Medulla oblongata (tissue), 1 donor: ENCODE results near the gene UBE2V1.

Experiments used
- DNase-seq: peaks from one replicate; pipeline ENCODE4 v3.0.0-alpha.2; 2015; ENCODE audit errors: extremely low spot score

The UBE2V1 gene

DNA sequence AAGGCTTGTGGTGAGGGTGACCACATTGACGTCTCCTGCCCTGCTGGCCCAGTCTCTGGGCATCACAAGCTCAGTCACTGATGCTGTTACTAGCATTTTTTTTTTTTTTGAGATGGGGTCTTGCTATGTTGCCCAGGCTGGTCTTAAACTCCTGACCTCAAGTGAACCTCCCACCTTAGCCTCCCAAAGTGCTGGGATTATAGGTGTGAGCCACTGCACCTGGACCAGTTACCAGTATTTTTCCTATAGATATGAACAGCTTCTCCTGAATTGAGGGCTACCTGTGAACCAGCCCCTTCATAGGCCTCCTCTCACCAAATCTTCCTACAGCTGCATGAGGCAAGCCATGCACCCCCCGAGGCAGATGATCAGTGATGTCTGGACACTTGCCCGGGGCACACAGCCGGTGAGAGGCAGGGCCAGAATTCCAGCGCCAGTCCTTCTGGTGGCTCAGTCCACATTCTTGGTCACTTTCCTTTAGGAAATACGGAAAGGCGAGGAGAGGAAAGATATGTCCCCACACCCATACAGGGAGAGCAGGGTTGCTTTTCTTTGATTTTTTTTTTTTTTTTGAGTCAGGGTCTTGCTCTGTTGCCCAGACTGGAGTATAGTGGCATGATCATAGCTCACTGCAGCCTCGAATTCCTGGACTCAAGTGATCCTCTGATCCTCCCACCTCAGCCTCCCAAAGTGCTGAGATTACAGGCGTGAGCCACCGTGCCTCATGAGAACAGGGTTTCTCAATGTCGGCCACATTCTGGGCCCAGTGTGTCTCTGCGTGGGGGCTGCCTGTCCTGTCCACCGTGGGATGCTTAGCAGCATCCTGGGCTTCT is 50.7 kb downstream of the UBE2V1 start:
- DNase-seq: no peak

DNA sequence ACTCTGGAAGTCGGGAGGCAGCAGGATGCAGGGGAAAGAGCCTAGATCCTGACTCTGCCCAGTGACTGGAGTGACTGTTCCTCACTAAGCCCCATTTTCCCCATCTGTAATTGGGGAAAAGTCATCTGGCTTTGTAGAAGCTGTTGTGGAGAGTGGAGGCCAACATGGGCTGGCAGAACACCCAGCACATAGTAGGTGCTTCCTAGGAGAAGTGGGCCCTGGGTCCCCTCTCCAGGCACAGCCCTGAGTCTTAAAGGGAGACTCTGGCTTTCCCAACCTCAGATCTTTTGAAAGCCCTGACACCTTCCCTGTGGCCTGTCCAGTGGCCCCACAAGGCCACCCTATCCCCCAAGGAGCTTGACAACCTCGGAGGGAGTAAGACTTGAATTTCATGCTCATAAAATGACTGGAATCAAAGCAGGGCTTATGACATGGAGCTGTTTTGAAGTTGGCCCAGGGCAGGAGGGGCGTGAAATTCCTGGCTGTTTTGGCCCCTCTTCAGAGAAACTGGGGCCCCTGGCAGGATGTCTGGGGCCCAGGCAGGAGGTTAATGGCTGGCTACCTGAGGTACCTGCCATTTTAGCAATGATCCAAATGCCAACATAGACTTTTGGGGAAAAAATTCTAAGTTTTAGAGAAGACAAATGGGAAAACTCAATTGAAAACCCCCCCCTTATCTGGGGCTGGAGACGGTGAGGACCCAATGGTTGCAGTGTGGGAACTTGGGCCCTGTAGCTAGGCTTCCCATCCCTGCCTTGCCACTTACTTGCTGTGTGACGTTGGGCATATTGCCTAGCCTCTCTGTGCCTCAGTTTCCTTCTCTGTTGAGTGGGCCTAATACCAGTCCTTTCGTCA is 51.6 kb downstream of the UBE2V1 start:
- no peak for DNase-seq

DNA sequence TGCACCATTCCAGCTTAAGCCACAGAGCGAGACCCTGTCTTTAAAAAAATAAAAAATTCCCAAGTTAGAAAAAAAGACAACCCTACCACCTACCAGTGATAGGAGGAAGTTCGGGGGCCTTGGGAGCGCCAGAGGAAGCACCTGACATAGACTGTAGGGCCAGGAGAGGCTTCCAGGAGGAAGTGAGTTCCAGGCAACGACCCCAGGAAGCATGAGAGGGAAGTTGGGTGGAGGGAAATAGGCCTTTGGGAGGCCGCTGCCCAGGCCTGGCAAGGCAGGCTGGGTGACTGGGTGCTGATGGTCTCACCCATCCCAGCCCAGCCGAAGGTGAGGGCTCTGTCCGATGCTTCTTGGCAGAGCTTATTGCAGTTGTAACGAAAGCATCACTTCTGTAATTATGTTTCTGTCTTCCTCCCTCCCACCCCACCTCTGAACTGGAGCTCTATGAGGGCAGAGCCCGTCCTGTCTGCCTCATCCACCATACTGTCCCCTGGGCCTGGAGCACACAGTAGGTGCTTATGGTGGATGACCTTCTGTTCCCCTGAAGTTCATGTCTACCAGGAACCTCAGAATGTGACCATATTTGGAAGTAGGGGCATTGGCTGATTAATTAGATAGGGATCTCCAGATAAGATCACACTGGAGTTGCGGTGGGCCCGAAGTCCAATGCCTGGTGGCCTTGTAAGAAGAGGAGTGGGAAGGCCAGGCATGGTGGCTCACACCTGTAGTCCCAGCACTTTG is 54.1 kb downstream of the UBE2V1 start:
- DNase-seq: no peak

DNA sequence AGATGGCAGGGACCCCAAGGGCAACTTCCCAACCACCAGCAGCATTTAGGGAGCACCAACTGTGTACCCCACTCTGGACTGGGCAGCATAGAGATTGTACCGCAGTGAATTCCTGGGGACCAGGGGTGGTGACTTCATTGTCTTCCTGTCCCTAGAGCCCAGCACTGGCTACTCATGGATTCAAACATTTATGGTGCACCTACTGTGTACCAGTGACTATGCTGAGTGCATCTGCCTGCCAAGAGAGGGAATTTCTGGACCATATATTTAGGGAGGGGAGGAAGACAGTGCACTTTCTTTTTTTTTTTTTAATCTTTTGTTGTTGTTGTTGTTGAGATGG is 55.3 kb downstream of the UBE2V1 start:
- DNase-seq: no peak

DNA sequence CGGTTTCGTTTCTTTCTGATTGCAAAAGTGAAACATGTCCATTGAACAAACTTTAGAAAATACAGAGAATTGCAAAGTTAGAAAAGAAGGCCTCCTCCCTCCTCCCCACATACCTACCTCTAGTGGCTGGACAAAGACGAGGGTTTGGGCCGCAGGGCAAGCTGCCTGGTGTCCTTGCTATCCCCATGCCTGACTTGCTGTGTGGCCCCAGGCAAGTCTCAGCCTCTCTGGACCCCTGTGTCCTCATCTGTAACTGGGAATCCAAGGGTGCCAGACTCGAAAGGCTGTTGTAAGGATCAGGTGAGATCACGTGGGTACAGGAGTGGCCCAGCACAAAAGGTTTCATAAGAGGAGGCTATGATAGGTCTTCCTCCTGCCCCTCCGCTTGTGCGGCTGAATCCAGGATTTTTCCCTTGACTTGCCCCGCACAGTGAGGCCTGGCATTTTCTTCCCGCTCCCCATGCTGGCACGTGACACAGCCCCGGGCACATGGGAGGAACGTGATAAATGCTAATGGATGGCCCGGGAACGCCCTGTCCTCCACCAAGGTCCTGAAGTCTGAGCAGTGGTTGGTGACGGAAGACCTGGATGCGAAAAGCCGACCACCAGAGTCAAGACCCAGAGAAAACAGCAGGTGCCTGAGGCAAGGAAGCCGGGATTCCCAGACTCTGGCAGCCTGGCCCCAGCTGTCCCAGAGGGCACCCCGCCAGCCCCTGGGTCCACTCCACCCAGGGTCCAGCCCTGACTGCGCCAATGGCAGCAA is 55.8 kb downstream of the UBE2V1 start:
- DNase-seq: no peak

DNA sequence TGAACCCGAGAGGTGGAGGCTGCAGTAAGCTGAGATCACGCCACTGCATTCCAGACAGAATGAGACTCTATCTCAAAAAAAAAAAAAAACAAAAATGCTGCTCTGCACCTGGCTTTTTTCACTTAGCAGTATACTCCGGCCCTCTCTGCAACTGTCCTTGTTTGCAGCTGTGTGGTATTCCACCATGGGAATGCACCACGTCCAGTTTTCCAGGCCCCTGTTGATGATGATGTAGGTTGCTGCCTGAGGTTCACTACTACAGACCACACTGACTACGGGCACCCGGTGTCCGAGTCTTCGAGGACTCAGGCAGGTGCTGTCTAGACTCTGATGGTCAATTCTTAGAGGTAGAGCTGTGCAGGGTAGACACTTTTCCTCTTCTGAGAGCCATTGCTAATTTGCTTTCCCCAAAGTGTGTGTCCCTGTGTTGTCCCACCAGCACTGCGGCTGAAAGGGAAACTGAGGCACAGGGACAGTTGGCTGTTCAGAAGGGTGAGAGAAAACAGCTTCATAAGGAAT is 56.5 kb downstream of the UBE2V1 start:
- no peak for DNase-seq

DNA sequence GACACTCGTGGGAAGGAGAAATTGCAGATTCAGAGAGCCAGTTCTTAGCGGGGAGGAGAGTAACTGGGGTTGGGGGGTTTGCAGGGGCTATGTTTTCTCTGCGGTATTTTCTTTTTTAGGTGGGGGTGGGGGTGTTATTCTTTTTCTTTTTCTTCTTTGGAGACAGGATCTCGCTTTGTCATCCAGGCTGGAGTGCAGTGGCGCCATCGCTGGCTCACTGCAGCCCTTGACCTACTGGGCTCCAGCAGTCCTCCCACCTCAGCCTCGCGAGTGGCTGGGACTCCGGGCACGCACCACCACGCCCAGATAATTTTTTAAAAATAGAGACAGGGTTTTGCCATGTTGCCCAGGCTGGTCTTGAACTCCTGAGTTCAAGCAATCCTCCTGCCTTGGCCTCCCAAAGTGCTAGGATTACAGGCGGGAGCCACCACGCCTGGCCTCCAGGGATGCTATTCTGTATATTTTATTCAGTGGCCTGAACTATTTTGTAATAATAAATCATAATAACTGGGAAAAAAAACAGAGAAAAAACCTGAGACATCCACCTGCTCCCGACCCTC is 57.3 kb downstream of the UBE2V1 start:
- DNase-seq: no peak

DNA sequence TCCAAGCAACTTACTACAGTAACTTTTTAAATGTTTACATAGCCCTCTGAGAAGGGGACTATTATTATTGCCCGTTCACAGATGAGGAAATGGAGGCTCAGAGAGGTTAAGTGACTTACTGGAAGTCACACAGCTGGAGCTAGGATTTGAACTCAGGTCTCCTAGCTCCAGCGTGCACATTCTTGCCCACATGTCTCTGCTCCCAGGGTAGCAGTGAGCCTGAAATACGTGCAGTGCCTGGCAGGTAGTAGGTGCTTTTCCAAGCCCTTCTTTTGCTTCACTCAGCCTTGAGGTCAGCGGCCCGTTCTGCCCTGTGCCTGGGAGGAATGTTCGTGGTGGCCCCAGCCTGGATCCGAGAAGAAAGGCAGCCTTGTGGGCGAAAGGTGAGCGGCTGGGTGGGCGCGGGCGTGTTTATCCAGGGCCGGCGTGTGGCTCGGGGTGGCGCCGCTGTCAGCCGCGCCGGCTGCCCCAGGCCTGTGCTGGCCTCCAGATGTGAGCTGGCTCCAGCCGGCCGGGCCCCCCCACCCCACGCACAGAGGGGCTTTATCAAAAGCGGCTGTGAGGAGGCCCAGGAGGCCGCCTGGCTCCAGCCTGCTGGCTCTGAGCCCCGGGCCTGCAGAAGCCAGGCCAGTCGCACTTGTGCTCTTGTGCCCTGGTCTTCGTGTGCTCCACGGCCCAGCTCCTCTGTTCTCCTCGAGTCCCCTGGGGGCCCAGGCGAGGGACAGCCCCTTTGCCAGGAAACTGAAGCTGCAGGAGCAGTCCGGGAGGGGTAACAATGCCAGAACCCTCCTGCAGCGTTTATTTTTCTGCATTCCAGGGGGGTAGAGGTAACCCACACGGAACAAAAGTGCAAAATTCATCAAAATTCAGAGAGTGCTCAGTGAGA is 58.1 kb downstream of the UBE2V1 start:
- DNase-seq: peak; percentile 75

DNA sequence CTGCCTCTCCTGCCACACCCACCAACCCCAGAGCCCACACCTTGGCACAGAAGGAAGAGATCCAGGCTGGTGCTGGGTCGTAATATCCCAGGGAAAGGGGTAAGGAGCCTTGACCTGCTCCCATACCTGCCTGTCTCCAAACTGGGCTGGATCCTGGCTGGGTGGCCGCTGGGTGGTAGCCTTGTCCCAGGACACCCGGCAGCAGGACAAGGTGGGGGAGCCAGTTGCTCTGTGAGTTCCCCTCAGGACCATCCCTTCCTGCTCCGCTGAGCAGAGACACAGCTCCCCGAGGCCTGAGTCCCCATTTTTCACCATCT is 58.8 kb downstream of the UBE2V1 start:
- no peak for DNase-seq

DNA sequence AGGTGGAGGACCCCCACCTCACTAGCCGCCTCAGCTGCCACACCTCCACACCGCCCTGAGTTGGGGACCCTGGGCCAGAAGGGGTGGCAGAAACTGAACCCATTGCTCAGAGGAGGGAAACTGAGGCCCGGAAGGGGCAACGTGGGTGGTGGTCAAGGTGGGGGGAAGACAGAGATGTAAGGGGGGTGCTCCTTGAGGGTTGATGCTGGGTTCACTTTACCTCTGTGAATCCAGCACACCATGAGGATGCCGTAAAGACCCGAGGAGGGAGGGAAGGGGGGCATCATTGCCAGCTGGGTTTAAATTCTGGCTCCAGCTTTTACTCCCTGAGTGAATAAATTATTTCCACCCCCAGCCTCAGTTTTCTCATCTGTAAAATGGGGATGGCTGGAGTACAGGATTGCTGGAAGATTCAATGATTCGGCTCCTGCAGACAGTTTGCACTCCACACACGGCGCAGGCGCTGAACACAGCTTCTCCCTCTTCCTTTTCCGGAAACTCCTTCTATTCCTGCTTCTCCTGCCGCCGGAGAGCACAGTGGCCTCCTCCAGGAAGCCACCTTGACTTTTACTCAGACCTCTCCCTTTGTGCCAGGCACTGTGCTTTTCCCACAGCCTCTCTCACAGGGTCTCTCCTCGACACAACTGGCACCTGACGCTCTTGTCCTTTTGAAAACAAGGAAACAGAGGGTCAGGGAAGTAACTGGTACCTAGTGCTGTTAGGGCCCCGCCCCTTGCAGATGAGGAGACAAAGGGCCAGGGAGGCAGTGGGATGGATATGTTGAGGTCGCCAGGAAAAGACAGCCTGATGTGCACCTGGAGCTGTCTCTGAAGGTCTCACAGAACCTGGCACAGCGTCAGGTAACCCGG is 59.4 kb downstream of the UBE2V1 start:
- DNase-seq: no peak

DNA sequence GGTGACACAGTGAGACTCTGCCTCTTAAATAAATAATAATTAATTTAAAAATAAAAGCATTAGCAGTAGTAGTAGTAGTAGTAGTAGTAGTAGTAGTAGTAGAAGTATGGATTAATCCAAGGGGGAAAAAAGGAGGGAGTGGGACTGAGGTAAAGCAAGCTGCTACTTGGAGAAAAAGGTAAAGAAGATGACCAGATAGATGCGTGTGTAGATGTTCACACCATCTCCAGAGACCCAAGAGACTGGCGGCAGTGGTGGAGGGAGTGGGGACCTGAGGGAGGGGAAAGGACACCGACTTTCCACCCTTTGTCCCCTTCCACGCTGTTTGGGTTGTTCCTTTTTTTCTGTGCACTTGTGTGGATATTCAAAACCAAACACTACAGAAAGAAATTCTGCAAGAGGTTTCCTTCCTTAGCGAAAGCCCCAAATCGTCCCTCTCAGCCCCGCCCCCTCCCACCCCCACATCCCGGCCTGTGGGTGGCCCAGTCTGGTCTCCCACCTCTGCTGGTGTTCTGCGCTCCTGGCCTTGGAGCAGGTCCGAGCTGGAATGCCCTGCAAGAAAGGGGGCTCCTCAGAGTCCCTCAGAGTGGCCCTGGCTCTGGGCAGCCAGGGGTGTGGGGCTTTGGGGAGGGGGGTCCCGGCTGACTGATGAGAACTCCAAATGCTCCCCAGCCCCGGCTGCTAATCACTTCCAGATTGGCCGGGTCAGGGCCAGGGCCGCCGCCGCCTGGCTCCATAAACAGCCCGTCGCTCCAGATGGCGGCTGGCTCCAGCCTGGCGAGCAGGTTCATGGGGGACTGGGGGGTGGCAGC is 60.2 kb downstream of the UBE2V1 start:
- DNase-seq: no peak

DNA sequence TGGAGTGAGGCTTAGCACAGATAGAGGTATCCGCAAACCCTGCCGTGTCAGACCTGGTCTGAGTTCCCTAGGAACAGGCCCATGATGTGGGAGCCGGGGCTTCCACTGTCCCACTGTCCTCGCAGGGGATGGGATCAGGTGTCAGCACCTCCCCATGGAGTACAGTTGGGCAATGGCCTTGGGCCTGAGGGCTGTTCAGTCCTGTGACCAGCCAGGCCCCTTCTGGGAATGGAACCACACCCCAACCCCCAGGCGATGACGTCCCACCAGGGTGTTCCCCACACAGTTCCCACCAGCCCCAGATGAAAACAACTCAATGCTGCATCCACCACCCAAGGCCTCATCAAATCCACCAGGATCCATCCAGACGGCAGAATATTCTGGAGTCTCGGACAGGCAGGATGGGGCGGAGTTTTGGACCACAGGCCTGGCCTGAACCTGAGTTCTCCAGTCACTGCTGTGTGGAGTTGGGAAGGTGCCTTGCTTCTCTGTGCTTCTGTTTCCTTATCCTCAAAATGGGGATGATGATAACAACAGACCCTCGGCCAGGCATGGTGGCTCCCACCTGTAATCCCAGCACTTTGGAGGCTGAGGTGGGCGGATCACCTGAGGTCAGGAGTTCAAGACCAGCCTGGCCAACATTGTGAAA is 62.2 kb downstream of the UBE2V1 start:
- DNase-seq: no peak

DNA sequence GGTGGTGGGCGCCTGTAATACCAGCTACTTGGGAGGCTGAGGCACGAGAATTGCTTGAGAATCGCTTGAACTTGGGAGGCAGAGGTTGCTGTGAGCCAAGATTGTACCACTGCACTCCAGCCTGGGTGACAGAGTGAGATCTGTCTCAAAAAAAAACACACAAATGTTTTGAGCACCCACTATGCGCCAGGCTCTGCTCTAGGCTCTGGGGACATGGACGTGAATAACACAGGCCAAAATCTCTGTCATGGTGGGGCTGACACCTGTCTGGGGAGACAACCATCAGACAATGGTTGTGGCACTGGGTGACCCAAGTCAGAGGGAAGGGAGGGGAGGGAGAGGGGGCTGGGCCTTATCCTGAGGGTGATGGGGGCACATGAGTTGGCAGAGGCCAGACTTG is 62.7 kb downstream of the UBE2V1 start:
- no peak for DNase-seq

DNA sequence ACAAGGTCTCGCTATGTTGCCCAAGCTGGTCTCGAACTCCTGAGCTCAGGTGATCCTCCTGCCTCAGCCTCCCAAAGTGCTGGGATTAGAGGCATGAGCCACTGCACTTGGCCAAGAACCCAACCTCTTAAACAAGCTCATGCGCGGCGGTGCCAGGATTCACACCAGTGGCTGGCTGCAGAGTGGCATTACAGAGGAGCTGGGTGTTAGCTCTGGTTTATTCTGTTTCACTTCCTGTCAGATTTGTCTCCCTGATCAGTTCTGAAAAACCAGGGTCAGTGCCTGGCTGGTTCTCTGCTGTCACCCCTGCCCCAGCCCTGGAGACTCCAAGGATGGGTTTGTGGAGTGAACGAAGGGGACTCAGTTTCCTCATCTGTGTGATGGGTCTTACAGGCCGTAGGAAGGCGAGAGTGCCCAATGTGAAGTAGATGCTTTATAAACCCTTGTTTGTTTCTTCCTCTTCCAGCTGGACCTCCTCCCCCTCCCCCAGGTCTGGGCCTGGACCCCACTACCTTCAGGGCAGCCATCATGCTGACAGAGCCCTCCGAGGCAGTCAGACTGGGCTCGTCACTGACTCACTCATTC is 63.4 kb downstream of the UBE2V1 start:
- no peak for DNase-seq

DNA sequence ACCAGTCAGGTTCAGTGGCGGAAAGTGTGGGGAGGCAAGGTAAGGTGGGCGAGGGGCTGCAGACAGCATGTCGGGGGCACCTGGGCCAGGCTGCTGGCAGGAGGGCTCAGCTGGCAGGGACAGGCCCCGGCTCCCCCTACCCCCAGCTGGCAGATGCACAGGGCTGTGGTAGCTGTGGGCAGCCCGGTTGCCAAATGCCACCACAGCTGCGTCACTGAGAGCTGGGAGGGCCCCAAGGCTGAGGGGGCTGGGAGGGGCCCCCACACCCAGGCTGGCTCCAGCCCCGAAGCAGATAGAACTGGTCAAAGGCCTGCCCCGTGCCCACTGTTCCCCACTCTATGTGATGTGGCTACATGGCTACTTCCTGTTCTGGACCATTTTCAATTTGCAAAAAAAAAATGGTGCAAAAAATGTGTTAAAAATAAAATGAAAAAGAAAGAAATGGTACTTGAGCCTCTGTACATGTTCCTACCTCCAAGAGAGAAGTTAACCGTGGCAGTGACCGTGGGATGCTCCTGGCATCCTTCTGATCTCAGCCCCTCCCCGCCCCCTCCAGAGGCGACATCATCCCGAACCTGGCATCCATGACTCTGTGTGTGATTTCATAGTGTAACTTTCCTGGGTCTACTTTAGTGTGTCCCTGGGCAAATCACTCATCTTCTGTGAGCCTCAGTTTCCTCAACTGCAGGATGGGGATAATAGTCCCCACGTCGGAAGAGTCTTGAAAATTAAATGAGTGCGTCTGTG is 64.4 kb downstream of the UBE2V1 start:
- DNase-seq: peak; percentile 57

DNA sequence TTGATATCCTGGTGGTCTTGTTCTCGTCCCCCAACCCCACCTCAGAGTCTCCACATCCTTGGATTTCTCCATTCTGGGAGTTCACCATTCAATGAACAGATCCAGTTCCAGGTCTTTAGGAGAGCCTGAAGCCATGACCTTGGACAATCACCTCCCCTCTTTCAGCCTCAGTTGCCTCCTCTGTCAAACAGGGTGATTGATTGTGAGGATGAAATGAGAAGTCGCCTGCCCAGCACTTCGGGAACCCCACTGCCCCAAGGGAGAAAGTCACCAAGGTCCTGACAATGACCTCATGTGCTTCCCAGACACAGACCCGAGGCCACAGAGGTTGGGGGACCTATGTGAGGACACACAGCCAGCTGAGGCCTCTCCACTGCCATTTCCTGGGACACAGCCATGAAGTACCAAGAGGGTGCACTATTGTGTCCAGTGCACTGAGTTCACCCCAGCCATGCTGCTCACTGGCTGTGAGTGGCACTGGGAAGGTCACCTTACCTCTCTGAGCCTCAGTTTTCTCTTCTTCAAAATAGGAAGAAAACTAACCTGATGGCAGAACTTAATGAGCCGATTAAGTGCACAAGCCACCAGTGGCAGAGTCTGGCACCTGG is 68.5 kb downstream of the UBE2V1 start:
- no peak for DNase-seq
